Right lobe of liver (tissue), 4 donors: Measurements from ENCODE around the gene MEP1B.

ENCODE experiments used
- POLR2A ChIP-seq: fragments of 450-650 bp; IDR thresholded peaks from one replicate; pipeline ENCODE4 v1.6.1; 2017; ENCODE audit warnings: antibody characterized with exemption, mild to moderate bottlenecking
- TF ChIP-seq, protein P1 (sequence below), 4 donors: fragments of 200-600 bp in 3 of 4; fragments of 450-650 bp in 1 of 4; IDR thresholded peaks; one replicate each; pipeline versions ENCODE4 v1.5.1 to v1.8.0; 2016 to 2022; ENCODE audit warnings: antibody characterized with exemption in 4 of 4, mild to moderate bottlenecking in 2 of 4
- donor health status: DM: no; HTN: no; CAD: no.
- donor health status: DM: no; HTN: no; CAD: no.
- donor health status: DM: no; HTN: yes; CAD: no.

DNA sequence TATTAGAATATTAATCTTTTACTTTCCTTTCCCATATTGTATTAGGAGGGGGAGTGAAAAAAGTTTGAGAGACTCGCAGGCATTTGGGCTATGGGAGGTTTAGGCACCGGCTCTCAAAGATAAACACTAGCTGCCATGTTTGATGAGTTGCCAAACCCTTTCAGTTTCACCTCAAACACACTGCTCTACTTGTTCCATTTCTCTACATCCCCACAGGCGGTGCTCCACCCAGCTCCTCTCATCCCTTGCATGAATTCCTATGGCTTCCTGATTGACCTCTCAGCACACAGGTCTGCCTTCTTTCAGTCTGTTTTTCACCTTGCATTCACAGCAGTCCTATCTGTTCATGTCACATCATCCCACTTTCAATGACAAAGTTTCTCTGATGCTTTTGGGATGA lies 65.7 kb downstream of the MEP1B start:
- TF ChIP-seq, protein P1, sequence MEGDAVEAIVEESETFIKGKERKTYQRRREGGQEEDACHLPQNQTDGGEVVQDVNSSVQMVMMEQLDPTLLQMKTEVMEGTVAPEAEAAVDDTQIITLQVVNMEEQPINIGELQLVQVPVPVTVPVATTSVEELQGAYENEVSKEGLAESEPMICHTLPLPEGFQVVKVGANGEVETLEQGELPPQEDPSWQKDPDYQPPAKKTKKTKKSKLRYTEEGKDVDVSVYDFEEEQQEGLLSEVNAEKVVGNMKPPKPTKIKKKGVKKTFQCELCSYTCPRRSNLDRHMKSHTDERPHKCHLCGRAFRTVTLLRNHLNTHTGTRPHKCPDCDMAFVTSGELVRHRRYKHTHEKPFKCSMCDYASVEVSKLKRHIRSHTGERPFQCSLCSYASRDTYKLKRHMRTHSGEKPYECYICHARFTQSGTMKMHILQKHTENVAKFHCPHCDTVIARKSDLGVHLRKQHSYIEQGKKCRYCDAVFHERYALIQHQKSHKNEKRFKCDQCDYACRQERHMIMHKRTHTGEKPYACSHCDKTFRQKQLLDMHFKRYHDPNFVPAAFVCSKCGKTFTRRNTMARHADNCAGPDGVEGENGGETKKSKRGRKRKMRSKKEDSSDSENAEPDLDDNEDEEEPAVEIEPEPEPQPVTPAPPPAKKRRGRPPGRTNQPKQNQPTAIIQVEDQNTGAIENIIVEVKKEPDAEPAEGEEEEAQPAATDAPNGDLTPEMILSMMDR (IDR thresholded peaks at IDR 0.05), result no peak
- TF ChIP-seq POLR2A, result no peak
